A549 (cell line): ENCODE measurements around the gene MYO15A.

Experiments
- CHD2 ChIP-seq: fragments of 150-350 bp; IDR thresholded peaks from 2 replicates; pipeline ENCODE4 v1.6.1; 2014; ENCODE audit warnings: low read length; ENCODE audit not compliant: partially characterized antibody
- CHD4 ChIP-seq: fragments of 200-600 bp; sonication (generic); IDR thresholded peaks from 2 replicates; pipeline ENCODE4 v1.6.1; 2016; ENCODE audit warnings: antibody characterized with exemption, mild to moderate bottlenecking, borderline replicate concordance
- EP300 ChIP-seq, 2 experiments: fragments of >200 bp; sonication (Bioruptor Twin); formaldehyde crosslinking; IDR thresholded peaks; 2 replicates in 1 of 2; 3 replicates in 1 of 2; pipeline ENCODE4 v1.6.1; 2016 to 2017
- ESRRA ChIP-seq: fragments of 150-350 bp; IDR thresholded peaks from 2 replicates; pipeline ENCODE4 v1.6.1; 2014; ENCODE audit warnings: mild to moderate bottlenecking, low read length, borderline replicate concordance
- PHF8 ChIP-seq: fragments of 200-600 bp; sonication (generic); IDR thresholded peaks from 2 replicates; pipeline ENCODE4 v1.6.1; 2016; ENCODE audit warnings: low read depth, mild to moderate bottlenecking, antibody characterized with exemption, moderate library complexity, borderline replicate concordance
- POLR2A ChIP-seq: IDR thresholded peaks from 2 replicates; pipeline ENCODE4 v1.6.1; 2012; ENCODE audit warnings: mild to moderate bottlenecking, low read length
- RFX5 ChIP-seq: fragments of 450-650 bp; IDR thresholded peaks from 2 replicates; pipeline ENCODE4 v1.7.1; 2014; ENCODE audit warnings: antibody characterized with exemption, mild to moderate bottlenecking, moderate library complexity
- RNF2 ChIP-seq: fragments of 200-600 bp; sonication (generic); IDR thresholded peaks from 2 replicates; pipeline ENCODE4 v1.6.1; 2016; ENCODE audit warnings: low read depth, mild to moderate bottlenecking, antibody characterized with exemption, moderate library complexity, borderline replicate concordance
- TFCP2L1 ChIP-seq: fragments of 250-450 bp; sonication (Bioruptor Pico); IDR thresholded peaks from 2 replicates; pipeline ENCODE4 v1.5.0; 2021; ENCODE audit warnings: mild to moderate bottlenecking
- ZFP36 ChIP-seq: fragments of 450-650 bp; IDR thresholded peaks from 2 replicates; pipeline ENCODE4 v1.6.1; 2014; ENCODE audit warnings: borderline replicate concordance; ENCODE audit not compliant: partially characterized antibody
- TF ChIP-seq, protein P1 (sequence below): fragments of >200 bp; sonication (Bioruptor Twin); formaldehyde crosslinking; IDR thresholded peaks from 3 replicates; pipeline ENCODE4 v1.5.1; 2016
- TF ChIP-seq, protein P2 (sequence below): IDR thresholded peaks from 2 replicates; pipeline ENCODE4 v1.6.1; 2012
- TF ChIP-seq, protein P3 (sequence below): fragments of 450-650 bp; IDR thresholded peaks from 2 replicates; pipeline ENCODE4 v1.6.1; 2014; ENCODE audit warnings: antibody characterized with exemption

DNA sequence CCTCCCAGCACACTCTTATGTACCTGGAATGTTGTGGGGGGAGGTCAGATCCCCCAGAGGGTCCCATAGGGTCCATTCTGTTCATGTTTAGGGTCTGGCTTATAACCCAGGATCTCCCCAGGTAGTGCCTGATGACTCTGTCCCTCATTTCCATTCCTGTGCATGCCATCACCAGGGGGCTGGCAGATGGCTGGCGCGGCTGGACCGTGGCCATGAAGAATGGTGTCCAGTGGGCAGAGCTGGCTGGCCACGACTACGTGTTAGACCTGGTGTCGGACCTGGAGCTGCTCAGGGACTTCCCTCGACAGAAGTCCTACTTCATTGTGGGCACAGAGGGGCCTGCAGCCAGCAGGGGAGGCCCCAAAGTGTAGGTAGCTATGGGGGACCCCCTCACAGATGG lies 40.0 kb downstream of the MYO15A start:
- TF ChIP-seq, protein P1, sequence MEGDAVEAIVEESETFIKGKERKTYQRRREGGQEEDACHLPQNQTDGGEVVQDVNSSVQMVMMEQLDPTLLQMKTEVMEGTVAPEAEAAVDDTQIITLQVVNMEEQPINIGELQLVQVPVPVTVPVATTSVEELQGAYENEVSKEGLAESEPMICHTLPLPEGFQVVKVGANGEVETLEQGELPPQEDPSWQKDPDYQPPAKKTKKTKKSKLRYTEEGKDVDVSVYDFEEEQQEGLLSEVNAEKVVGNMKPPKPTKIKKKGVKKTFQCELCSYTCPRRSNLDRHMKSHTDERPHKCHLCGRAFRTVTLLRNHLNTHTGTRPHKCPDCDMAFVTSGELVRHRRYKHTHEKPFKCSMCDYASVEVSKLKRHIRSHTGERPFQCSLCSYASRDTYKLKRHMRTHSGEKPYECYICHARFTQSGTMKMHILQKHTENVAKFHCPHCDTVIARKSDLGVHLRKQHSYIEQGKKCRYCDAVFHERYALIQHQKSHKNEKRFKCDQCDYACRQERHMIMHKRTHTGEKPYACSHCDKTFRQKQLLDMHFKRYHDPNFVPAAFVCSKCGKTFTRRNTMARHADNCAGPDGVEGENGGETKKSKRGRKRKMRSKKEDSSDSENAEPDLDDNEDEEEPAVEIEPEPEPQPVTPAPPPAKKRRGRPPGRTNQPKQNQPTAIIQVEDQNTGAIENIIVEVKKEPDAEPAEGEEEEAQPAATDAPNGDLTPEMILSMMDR: no peak
- TF ChIP-seq POLR2A: no peak
- TF ChIP-seq RFX5: no peak
- no peak for TF ChIP-seq CHD4
- TF ChIP-seq ESRRA: no peak
- no peak for TF ChIP-seq ZFP36
- no peak for TF ChIP-seq CHD2
- TF ChIP-seq, protein P2, sequence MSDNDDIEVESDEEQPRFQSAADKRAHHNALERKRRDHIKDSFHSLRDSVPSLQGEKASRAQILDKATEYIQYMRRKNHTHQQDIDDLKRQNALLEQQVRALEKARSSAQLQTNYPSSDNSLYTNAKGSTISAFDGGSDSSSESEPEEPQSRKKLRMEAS: no peak
- TF ChIP-seq, protein P3, sequence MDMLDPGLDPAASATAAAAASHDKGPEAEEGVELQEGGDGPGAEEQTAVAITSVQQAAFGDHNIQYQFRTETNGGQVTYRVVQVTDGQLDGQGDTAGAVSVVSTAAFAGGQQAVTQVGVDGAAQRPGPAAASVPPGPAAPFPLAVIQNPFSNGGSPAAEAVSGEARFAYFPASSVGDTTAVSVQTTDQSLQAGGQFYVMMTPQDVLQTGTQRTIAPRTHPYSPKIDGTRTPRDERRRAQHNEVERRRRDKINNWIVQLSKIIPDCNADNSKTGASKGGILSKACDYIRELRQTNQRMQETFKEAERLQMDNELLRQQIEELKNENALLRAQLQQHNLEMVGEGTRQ: no peak
- TF ChIP-seq PHF8: no peak
- TF ChIP-seq RNF2: no peak
- TF ChIP-seq TFCP2L1 (CRISPR knock-in tag): no peak
- TF ChIP-seq EP300 (IDR thresholded peaks at IDR 0.05): no peak
